H54 (cell line): ENCODE data around the gene GLMP.

Experiments used
- DNase-seq: peaks from one replicate; pipeline ENCODE4 v3.0.0; 2011; ENCODE audit warnings: low spot score, mixed read lengths; ENCODE audit not compliant: insufficient read length
- FAIRE-seq: peaks from 3 replicates; lab custom pipeline; 2011; peaks lifted over from hg19 to GRCh38; lab: Jason Lieb, UNC
- POLR2A ChIP-seq: IDR thresholded peaks from 2 replicates; pipeline ENCODE4 v1.6.1; 2011; ENCODE audit warnings: low read depth, mild to moderate bottlenecking, low read length

GLMP gene

DNA sequence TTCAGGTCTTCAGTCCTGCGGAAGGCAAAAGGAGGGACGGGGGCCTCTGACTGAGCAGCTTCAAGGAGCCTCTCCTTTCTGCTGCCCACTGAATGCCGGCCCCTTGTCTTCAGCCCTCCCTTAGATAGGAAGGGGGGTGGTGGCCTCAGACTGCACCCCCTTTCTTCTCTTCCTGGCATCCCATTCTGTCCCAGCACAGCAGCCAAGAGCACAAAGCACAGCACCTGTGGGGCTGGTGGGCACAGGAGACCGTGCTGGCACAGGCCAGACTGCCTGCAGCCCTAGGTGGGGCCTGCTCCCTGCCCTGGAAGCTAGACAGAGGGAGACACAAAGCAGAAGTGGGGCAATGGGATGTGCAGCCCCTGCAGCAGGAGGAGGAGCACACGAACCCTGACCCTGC is 45.9 kb downstream of the GLMP start:
- DNase-seq (no peak), FAIRE-seq (no peak)
- no peak for TF ChIP-seq POLR2A

DNA sequence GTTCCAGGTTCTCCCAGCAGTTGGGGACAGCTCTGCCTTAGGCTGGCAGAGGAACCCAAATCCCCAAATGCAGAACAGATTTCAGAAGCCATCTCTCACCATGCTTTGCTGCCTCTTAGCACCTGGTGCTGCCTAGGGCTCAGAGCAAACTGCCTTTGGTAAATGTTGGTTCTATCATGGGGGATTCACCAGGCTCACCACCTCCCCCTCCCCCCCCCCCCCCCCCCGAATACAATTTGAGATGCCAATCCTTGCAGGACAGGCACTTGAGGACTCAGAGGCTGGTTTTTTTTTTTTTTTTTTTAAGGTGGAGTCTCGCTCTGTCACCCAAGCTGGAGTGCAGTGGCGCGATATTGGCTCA is 47.2 kb downstream of the GLMP start:
- TF ChIP-seq POLR2A: no peak
- no peak for DNase-seq

DNA sequence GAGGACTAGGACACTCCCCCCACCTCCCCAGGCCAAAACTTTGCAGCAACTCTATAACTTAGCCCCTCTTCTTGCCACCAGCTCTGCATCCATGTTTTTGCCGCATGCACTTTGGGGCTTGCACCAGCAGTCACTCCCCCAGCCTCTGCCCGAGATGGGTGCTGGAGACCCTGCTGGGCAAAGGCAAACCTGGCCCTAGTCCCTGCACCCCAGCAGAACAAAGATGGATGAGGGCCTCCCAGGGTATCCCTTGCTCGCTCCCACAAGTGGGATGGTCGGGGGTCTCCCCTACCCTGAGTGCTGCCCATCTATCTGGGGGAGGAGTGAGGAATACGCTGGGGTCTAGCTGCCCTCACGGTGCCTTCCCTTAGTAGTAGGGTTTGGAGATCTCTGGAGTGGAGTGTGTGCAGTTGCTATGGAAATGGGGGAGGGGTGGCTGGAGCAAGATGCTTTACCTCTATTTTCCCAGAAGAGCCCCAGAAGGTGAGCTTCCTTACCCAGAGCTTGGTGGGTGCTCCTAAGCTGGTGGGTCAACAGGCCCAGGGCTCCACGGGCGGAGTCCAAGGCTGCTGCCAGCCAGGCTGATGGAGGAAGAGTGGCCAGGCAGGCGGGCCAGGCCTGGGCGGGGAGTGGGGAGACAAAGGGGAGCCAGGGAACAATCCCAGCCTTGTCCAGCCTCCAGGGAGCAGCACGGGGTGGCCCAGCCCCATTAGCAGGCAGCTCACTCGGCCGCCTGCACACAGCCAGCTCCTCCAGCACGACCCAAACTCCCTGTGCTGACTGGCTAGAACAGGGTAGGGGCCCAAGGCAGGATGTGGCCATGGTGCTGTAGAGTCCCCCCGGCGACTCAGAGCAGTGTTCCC is 47.8 kb downstream of the GLMP start, which contains the start of gene PAQR6:
Gene PAQR6 (minus strand): TSS at position 597 of the 863 bp plus-strand sequence. CDS start 1,325 bp downstream, outside the sequence.
- no peak for TF ChIP-seq POLR2A
- FAIRE-seq (no peak), DNase-seq (no peak)

More for the DNA sequence above, 47.2 kb downstream of the GLMP start:
- no peak for FAIRE-seq

DNA sequence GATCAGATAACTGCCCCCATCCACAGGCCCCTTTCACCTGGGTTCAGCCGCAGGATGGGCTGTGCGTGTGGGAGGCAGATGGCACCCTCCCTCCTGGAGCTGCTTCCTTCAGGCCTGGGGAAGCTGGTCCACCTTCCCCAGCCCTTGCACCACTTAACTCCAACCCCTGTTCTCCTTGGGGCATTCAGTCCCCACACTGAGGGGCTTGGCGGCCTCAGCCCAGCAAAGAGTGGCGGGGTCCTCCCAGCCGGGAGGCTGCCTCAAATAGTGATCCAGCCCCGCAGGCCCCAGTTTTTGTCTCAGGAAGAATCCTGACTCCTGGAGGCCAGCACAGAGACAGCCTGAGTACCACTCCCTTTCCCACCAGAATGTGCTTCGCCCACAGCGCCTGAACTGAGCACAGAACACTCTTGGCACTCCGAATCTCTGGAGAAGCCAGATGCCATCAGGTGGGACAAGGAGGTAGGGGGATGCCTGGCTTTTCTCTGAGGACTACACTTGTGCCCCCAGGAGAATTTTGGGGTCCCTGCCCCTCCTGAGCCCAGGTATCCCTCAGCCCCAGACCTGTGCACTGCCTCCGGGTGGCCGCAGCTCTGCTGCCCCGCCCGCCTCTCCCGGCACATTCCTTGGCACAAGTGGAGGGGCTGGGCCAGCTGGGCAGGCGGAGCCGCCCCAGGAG is 48.6 kb downstream of the GLMP start:
- no peak for TF ChIP-seq POLR2A
- no peak for DNase-seq
- FAIRE-seq: no peak

DNA sequence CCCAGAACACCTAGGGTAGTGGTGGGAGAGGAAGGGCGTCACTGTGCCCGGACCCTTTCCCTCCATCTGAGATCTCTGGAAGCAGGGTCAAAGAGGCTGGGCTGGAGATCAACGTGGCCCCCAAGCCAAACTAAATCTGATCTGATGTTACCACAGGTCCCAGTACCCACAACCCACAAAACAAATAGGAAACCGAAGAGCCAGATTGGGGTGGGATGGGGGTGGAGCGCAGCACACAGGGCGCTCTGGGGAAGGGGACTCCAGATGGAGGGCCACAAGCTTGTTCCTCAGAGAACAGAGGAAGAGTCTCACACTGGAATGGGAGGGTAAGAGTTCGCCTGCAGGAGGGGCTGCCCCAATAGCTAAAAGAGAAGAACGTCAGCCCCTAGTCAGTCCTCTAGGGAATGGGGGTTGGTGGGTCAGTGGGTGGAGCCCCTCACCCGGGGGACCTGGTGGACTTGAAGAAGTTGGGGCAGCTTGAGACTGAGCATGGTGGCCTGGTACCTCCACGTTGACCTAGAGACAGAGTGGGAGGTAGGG is 49.2 kb downstream of the GLMP start:
- TF ChIP-seq POLR2A: no peak
- DNase-seq (no peak), FAIRE-seq (no peak)

DNA sequence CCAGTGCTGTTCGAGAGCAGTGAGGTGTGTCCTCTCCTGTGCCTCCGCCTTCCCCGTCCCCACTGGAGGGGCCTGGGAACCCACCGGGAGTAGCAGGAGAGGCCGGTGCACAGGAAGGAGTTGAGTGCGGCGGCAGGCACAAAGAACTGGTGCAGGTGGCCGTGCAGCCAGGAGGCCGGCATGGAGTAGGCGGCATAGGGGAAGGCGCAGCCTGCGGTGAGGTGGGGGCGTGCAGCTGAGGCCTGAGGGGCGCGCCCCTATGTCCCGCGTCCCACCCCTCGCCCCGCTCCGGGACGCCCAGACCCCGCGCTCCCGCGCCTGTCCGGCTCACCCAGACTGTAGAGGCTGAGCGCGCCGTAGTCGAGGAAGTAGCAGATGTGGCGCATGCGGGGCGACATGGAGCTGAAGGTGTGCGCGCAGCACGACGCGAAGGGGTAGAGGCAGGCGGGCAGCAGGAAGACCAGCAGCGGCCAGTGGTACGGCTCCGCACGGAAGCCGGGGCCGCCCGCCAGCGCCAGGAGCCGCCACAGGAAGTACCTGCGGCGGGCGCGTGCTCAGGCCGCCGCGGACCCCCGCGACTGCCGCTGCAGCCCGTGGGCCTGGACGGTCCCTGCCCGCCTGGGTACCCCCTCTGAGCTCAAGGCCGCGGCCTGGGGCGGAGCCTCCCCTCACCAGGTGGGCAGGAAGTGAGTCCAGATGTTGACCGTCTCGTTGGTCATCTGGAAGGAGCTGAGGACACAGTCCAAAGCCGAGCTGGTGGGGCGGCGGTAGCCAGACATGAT is 49.8 kb downstream of the GLMP start:
- no peak for DNase-seq
- no peak for FAIRE-seq
- no peak for TF ChIP-seq POLR2A

DNA sequence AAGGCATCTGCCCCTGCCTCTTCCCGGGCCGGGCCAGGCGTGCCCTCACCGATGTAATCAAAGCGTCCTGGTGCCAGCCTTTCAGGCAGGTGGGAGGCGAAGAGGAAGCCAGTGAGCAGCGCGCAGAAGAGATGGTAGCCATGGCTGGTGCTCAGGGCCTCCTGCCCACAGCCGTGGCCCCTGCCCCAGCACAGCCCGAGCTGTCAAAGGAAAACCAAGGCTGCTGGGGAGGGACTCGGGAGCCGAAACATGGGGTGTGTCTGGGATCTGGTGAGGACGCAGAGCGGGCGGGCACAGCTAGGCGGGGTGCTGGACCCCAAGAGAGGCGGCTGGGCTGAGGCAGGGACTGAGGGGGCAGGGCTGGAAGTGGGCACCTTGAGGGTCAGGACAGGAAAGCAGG is 50.8 kb downstream of the GLMP start:
- DNase-seq (no peak), FAIRE-seq (no peak)
- TF ChIP-seq POLR2A: no peak

DNA sequence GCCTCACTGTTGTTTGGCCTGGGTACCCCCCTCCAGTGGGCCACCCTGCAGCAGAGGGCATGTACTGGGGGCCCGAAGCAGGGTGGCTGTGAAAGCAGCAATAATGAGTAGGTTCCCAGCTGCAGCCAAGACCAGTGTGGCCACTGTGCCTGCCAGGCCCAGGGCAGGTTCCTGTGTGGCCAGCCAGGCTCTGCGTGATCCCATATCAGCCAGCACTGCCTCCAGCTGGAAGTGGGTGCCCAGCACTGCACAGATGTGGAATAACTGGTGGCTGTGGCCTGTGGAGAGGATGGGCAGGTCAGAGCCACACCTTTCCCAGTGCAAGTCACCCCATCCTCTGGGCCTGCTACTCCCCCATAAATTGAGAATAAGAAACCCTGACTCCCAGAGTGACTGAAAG is 51.4 kb downstream of the GLMP start:
- no peak for TF ChIP-seq POLR2A
- DNase-seq: no peak
- no peak for FAIRE-seq

DNA sequence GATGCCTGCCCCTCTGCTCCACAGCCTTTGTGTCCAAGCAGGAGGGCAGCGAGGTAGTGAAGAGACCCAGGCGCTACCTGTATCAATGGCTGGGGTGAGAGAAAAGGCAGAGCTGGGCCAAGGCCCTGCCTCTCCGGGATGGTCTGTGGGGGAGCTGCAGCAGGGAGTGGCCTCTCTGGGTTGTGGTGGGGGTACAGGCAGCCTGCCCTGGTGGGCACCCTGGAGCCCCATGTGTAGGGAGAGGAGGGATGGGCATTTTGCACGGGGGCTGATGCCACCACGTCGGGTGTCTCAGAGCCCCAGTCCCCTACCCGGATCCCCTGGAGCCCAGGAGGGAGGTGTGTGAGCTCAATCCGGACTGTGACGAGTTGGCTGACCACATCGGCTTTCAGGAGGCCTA is 52.7 kb downstream of the GLMP start:
- FAIRE-seq (no peak), DNase-seq (no peak)
- no peak for TF ChIP-seq POLR2A
